Measurements from ENCODE around the gene MLX. TPM values are rescaled to one million over a fixed set of nuclear protein-coding genes. Genes with fewer than 3 reads are reported as not detected.

MLX gene
- total and polyA plus RNA-seq, 8 donors, result 39.1 to 101 (median 59.5) TPM

Other genes starting within 250 kb of the MLX start
- gene STAT3, start 178.7 kb upstream of the MLX start, total RNA-seq, result 100 to 1,000 TPM in 4 of 5 donors, 10 to 100 TPM in 1; 70.4 to 207 (median 159) TPM
- gene STAT3, start 178.7 kb upstream of the MLX start, polyA plus RNA-seq, result 10 to 100 TPM; 31.3 to 46.6 (median 42.3) TPM
- gene CAVIN1, start 143.8 kb upstream of the MLX start, total RNA-seq, result 100 to 1,000 TPM in 3 of 5 donors, 10 to 100 TPM in 2; 75.2 to 244 (median 162) TPM
- 100 to 1,000 TPM in 1 of 3 donors, 10 to 100 TPM in 2; 61.2 to 104 (median 94.2) TPM for gene CAVIN1, start 143.8 kb upstream of the MLX start, polyA plus RNA-seq
- 100 to 1,000 TPM in 3 of 5 donors, 10 to 100 TPM in 2; 61.7 to 435 (median 123) TPM for gene ATP6V0A1, start 108.2 kb upstream of the MLX start, total RNA-seq
- 10 to 100 TPM; 13.1 to 24.5 (median 13.2) TPM for gene ATP6V0A1, start 108.2 kb upstream of the MLX start, polyA plus RNA-seq
- gene NAGLU, start 30.9 kb upstream of the MLX start, total RNA-seq, result 10 to 100 TPM; 11.7 to 55.8 (median 22.9) TPM
- 10 to 100 TPM; 16.7 to 22.4 (median 19.9) TPM for gene NAGLU, start 30.9 kb upstream of the MLX start, polyA plus RNA-seq
- gene HSD17B1, start 14.2 kb upstream of the MLX start, total RNA-seq, result 1 to 10 TPM in 1 of 5 donors, under 1 TPM in 1, not detected in 3; 0.55 to 1.8 TPM
- gene HSD17B1, start 14.2 kb upstream of the MLX start, polyA plus RNA-seq, result 1 to 10 TPM; 2.7 to 4.8 (median 4.6) TPM
- 100 to 1,000 TPM in 1 of 5 donors, 10 to 100 TPM in 4; 15.6 to 127 (median 43.5) TPM for gene COASY, start 5.0 kb upstream of the MLX start, total RNA-seq
- gene COASY, start 5.0 kb upstream of the MLX start, polyA plus RNA-seq, result 10 to 100 TPM; 79.6 to 93.4 (median 88.4) TPM
- gene PSMC3IP, start 10.6 kb downstream of the MLX start, total RNA-seq, result 1 to 10 TPM in 2 of 5 donors, under 1 TPM in 1, not detected in 2; 0.89 to 3.3 (median 2.4) TPM
- 1 to 10 TPM; 5.1 to 6.5 (median 5.2) TPM for gene PSMC3IP, start 10.6 kb downstream of the MLX start, polyA plus RNA-seq
- gene RETREG3, start 42.3 kb downstream of the MLX start, total RNA-seq, result 10 to 100 TPM; 21.1 to 74.8 (median 51.0) TPM
- gene RETREG3, start 42.3 kb downstream of the MLX start, polyA plus RNA-seq, result 10 to 100 TPM in 2 of 3 donors, 1 to 10 TPM in 1; 9.5 to 20.4 (median 15.4) TPM
- 10 to 100 TPM; 18.5 to 72.4 (median 49.2) TPM for gene TUBG1, start 42.6 kb downstream of the MLX start, total RNA-seq
- 10 to 100 TPM; 33.3 to 51.5 (median 42.2) TPM for gene TUBG1, start 42.6 kb downstream of the MLX start, polyA plus RNA-seq
- gene TUBG2, start 92.2 kb downstream of the MLX start, total RNA-seq, result 100 to 1,000 TPM in 2 of 5 donors, 10 to 100 TPM in 2, 1 to 10 TPM in 1; 4.3 to 181 (median 15.8) TPM
- 10 to 100 TPM; 13.3 to 17.1 (median 15.9) TPM for gene TUBG2, start 92.2 kb downstream of the MLX start, polyA plus RNA-seq
- gene PLEKHH3, start 109.9 kb downstream of the MLX start, total RNA-seq, result 10 to 100 TPM; 16.5 to 96.0 (median 28.0) TPM
- 10 to 100 TPM; 19.1 to 74.4 (median 52.9) TPM for gene PLEKHH3, start 109.9 kb downstream of the MLX start, polyA plus RNA-seq
- gene CCR10, start 114.7 kb downstream of the MLX start, total RNA-seq, result 10 to 100 TPM in 1 of 5 donors, 1 to 10 TPM in 3, not detected in 1; 1.7 to 11.7 (median 7.0) TPM
- gene CCR10, start 114.7 kb downstream of the MLX start, polyA plus RNA-seq, result 1 to 10 TPM in 1 of 3 donors, under 1 TPM in 2; 0.55 to 1.4 (median 0.56) TPM
- gene CNTNAP1, start 115.4 kb downstream of the MLX start, total RNA-seq, result 10 to 100 TPM in 2 of 5 donors, 1 to 10 TPM in 3; 6.7 to 13.3 (median 9.0) TPM
- 1 to 10 TPM in 2 of 3 donors, under 1 TPM in 1; 0.76 to 2.7 (median 2.6) TPM for gene CNTNAP1, start 115.4 kb downstream of the MLX start, polyA plus RNA-seq
- 100 to 1,000 TPM in 1 of 5 donors, 10 to 100 TPM in 4; 28.1 to 512 (median 35.6) TPM for gene EZH1, start 177.9 kb downstream of the MLX start, total RNA-seq
- 10 to 100 TPM in 1 of 3 donors, 1 to 10 TPM in 2; 6.3 to 16.0 (median 6.7) TPM for gene EZH1, start 177.9 kb downstream of the MLX start, polyA plus RNA-seq
- 10 to 100 TPM in 2 of 5 donors, not detected in 3; 10.4 to 15.2 TPM for gene RAMP2, start 194.1 kb downstream of the MLX start, total RNA-seq
- gene RAMP2, start 194.1 kb downstream of the MLX start, polyA plus RNA-seq, result 10 to 100 TPM in 2 of 3 donors, 1 to 10 TPM in 1; 8.6 to 20.0 (median 19.2) TPM
- 10 to 100 TPM in 3 of 5 donors, 1 to 10 TPM in 2; 4.1 to 66.5 (median 12.9) TPM for gene VPS25, start 206.3 kb downstream of the MLX start, total RNA-seq
- 10 to 100 TPM; 71.8 to 79.6 (median 75.5) TPM for gene VPS25, start 206.3 kb downstream of the MLX start, polyA plus RNA-seq
- gene WNK4, start 213.5 kb downstream of the MLX start, total RNA-seq, result 10 to 100 TPM in 2 of 5 donors, 1 to 10 TPM in 3; 1.1 to 30.4 (median 4.9) TPM
- gene WNK4, start 213.5 kb downstream of the MLX start, polyA plus RNA-seq, result 1 to 10 TPM; 1.1 to 1.7 (median 1.3) TPM
- 100 to 1,000 TPM in 3 of 5 donors, 10 to 100 TPM in 2; 22.2 to 166 (median 121) TPM for gene COA3, start 231.6 kb downstream of the MLX start, total RNA-seq
- 100 to 1,000 TPM; 201 to 268 (median 201) TPM for gene COA3, start 231.6 kb downstream of the MLX start, polyA plus RNA-seq
- 1 to 10 TPM in 2 of 5 donors, under 1 TPM in 1, not detected in 2; 0.29 to 2.2 (median 1.3) TPM for gene CNTD1, start 231.8 kb downstream of the MLX start, total RNA-seq
- 1 to 10 TPM; 1.3 to 2.4 (median 1.3) TPM for gene CNTD1, start 231.8 kb downstream of the MLX start, polyA plus RNA-seq